Body of pancreas (tissue), 4 donors: Measurements from ENCODE around the gene ATXN1. TPM values are rescaled to one million over a fixed set of nuclear protein-coding genes. Genes with fewer than 3 reads are reported as not detected.

ENCODE experiments used
- ATAC-seq: fragments of 150-250 bp; one replicate; pipeline ENCODE4 v1.9.1; 2016
- DNase-seq, 4 donors: peaks; one replicate each; pipeline ENCODE4 v3.0.0-alpha.2; 2019
- H3K27ac ChIP-seq, 4 donors: fragments of 200-600 bp; sonication (generic); 1 replicate in 3 of 4; 2 replicates in 1 of 4; pipeline versions ENCODE4 v1.5.1 to v1.6.1; 2016 to 2019; ENCODE audit warnings: mild to moderate bottlenecking in 1 of 4, mixed read lengths in 1 of 4, moderate library complexity in 1 of 4
- H3K27me3 ChIP-seq, 2 donors: fragments of 200-600 bp; sonication (generic); one replicate each; pipeline ENCODE4 v1.6.0; 2016; ENCODE audit warnings: mild to moderate bottlenecking in 1 of 2
- H3K36me3 ChIP-seq, 2 donors: fragments of 200-600 bp; sonication (generic); replicated peaks in 1 of 2; 2 replicates each; pipeline ENCODE4 v1.5.1; 2016; ENCODE audit warnings: low read depth in 2 of 2; ENCODE audit not compliant: insufficient read depth in 1 of 2
- H3K4me1 ChIP-seq: fragments of 200-600 bp; sonication (generic); one replicate; pipeline ENCODE4 v1.6.0; 2016
- H3K4me3 ChIP-seq, 2 donors: fragments of 200-600 bp; sonication (generic); 1 replicate in 1 of 2; 2 replicates in 1 of 2; pipeline ENCODE4 v1.5.1; 2016 to 2019
- H3K9me3 ChIP-seq, 3 donors: fragments of 200-600 bp; sonication (generic); 1 replicate in 2 of 3; 2 replicates in 1 of 3; pipeline ENCODE4 v1.5.1; 2016
- POLR2A ChIP-seq, 3 donors: fragments of 450-650 bp; IDR thresholded peaks; one replicate each; pipeline ENCODE4 v1.6.1; 2016; ENCODE audit warnings: antibody characterized with exemption in 3 of 3, mild to moderate bottlenecking in 2 of 3
- WGBS, 2 donors: methylation state at CpG; one replicate each; pipeline ENCODE4 v1.1.5; 2017; 5-methylcytosine and 5-hydroxymethylcytosine counted together
- intact Hi-C: fragments of 100-400 bp; cut with DNase I; formaldehyde crosslinking; loops from one replicate; pipeline ENCODE4 v1.15.1; 2023
- total RNA-seq, 2 donors: library from RNA; depleted of rRNA; stranded (reverse); fragments of >200 nt; gene quantifications; one replicate each; pipeline ENCODE4 v1.1.0, GENCODE V29; 2016
- TF ChIP-seq, protein P1 (sequence below), 7 experiments: fragments of 450-650 bp in 4 of 7; fragments of 200-600 bp in 3 of 7; sonication (generic) in 3 of 7; IDR thresholded peaks; one replicate each; pipeline ENCODE4 v1.5.1; 2016 to 2019; ENCODE audit warnings: antibody characterized with exemption in 7 of 7

ATXN1 gene
- total RNA-seq, 2 donors from 2014 or later, result 24.6 to 24.7 TPM

DNA sequence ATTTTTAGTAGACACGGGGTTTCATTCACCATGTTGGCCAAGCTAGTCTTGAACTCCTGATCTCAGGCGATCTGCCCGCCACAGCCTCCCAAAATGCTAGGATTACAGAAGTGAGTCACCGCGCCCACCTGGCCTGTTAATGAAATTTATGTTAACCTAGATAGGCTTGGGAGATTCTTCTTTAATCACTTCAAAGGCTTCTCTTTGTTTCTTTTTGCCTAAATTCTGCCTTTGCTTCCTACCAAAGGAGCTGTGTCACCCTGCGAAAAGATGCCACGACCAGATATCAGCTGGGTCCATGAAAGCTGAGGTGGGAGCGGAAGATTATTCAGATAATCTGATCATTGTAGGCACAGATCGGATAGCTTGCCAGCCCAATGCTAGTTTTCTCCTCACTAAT, 447.5 kb downstream of the ATXN1 start:
- ATAC-seq, result no peak

GRCh38 chr6:16311763-16312162, 449.5 kb downstream of the ATXN1 start:
- intact Hi-C loops, result no loop called here
- Histone ChIP-seq H3K4me1 (no peaks in the 10 kb centered on the region), H3K27ac (no peak overlapping the region), H3K4me3 (no peak overlapping the region), H3K36me3 (no peaks in the 10 kb centered on the region), H3K9me3 (no peaks in the 10 kb centered on the region), H3K27me3 (no peaks in the 10 kb centered on the region)
- no peak for TF ChIP-seq POLR2A (IDR thresholded peaks at IDR 0.05)
- TF ChIP-seq, protein P1, sequence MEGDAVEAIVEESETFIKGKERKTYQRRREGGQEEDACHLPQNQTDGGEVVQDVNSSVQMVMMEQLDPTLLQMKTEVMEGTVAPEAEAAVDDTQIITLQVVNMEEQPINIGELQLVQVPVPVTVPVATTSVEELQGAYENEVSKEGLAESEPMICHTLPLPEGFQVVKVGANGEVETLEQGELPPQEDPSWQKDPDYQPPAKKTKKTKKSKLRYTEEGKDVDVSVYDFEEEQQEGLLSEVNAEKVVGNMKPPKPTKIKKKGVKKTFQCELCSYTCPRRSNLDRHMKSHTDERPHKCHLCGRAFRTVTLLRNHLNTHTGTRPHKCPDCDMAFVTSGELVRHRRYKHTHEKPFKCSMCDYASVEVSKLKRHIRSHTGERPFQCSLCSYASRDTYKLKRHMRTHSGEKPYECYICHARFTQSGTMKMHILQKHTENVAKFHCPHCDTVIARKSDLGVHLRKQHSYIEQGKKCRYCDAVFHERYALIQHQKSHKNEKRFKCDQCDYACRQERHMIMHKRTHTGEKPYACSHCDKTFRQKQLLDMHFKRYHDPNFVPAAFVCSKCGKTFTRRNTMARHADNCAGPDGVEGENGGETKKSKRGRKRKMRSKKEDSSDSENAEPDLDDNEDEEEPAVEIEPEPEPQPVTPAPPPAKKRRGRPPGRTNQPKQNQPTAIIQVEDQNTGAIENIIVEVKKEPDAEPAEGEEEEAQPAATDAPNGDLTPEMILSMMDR (IDR thresholded peaks at IDR 0.05), result no peak
- DNase-seq (no peak), ATAC-seq (no peak)
- 92 to 97% methylated on average over 6 of the region's 6 CpGs for WGBS, 2 donors

More for the DNA sequence above, 447.5 kb downstream of the ATXN1 start:
- Histone ChIP-seq H3K36me3 (no peaks in the 10 kb centered on the region), H3K9me3 (no peaks in the 10 kb centered on the region), H3K27ac (no peak overlapping the region), H3K27me3 (no peaks in the 10 kb centered on the region), H3K4me3 (no peak overlapping the region), H3K4me1 (no peaks in the 10 kb centered on the region)
- DNase-seq, result no peak
- TF ChIP-seq, protein P1 (IDR thresholded peaks at IDR 0.05), result no peak
- TF ChIP-seq POLR2A (IDR thresholded peaks at IDR 0.05), result no peak
- WGBS, 2 donors, result 91 to 97% methylated on average over 9 of the region's 9 CpGs
- intact Hi-C loops, result no loop called here

- TF ChIP-seq, protein P1 (IDR thresholded peaks at IDR 0.05), result no peak
- no peak for TF ChIP-seq POLR2A (IDR thresholded peaks at IDR 0.05)
- Histone ChIP-seq H3K27ac (no peak overlapping the region), H3K36me3 (peaks cover 0 to 5% of the 10 kb centered on the region in 2 donors), H3K4me3 (no peak overlapping the region), H3K4me1 (no peaks in the 10 kb centered on the region), H3K9me3 (no peaks in the 10 kb centered on the region), H3K27me3 (no peaks in the 10 kb centered on the region)
- 89 to 95% methylated on average over 20 of the region's 20 CpGs for WGBS, 2 donors
- ATAC-seq, result no peak
- no peak for DNase-seq
- intact Hi-C loops, result no loop called here
Observed at GRCh38 chr6:16306334-16306733, 454.9 kb downstream of the ATXN1 start.

DNA sequence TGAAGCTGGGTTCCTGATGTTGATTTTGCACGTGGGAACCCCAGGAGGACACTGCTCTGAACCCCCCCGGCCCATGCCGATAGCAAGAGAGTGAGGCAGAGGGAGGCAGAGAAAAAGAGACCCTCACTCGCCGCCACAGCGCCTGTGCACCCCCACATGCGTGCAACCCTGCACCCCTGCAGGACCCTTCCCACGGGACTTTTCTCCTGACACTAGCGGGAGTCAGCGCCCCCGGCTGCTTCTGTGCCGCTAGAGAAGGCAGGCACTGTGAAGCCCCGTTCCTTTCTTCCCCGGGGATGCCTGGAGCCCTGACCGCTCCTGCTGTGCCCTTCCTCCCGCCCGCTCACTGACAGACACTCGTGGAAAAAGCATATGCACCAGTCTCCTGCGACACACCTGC, 455.5 kb downstream of the ATXN1 start:
- H3K4me1 ChIP-seq, result no peaks in the 10 kb centered on the region
- no peak overlapping the region for H3K27ac ChIP-seq
- no peak for DNase-seq
- H3K4me3 ChIP-seq, result no peak overlapping the region
- WGBS, 2 donors, result 90 to 95% methylated on average over 18 to 19 of the region's 19 CpGs
- intact Hi-C loops, result no loop called here
- peaks cover 0 to 5% of the 10 kb centered on the region in 2 donors for H3K36me3 ChIP-seq
- ATAC-seq, result no peak
- H3K27me3 ChIP-seq, result no peaks in the 10 kb centered on the region
- no peak for TF ChIP-seq POLR2A (IDR thresholded peaks at IDR 0.05)
- TF ChIP-seq, protein P1 (IDR thresholded peaks at IDR 0.05), result no peak
- H3K9me3 ChIP-seq, result no peaks in the 10 kb centered on the region

GRCh38 chr6:16305246-16305725, 456.0 kb downstream of the ATXN1 start:
- H3K4me1 ChIP-seq, result no peaks in the 10 kb centered on the region
- no peak for DNase-seq
- no peaks in the 10 kb centered on the region for H3K27me3 ChIP-seq
- peaks cover 0 to 5% of the 10 kb centered on the region in 2 donors for H3K36me3 ChIP-seq
- no peaks in the 10 kb centered on the region for H3K9me3 ChIP-seq
- TF ChIP-seq POLR2A (IDR thresholded peaks at IDR 0.05), result no peak
- TF ChIP-seq, protein P1 (IDR thresholded peaks at IDR 0.05), result no peak
- intact Hi-C loops, result no loop called here
- H3K27ac ChIP-seq, result no peak overlapping the region
- no peak overlapping the region for H3K4me3 ChIP-seq
- WGBS, 2 donors, result 69 to 85% methylated on average over 7 of the region's 7 CpGs
- ATAC-seq, result no peak
